Activated CD8-positive, alpha-beta memory T cell treated with anti-CD3 and anti-CD28 coated beads, Interleukin-2, amount 50 U/mL, for 1 hour (primary cell): Measurements from ENCODE around the gene DUSP2.
"Not testable (repeated sequence)": the region's sequence is repeated elsewhere in the genome, so short reads cannot be mapped to it uniquely, and the experiment has no call there.

Source experiments
- DNase-seq: peaks from one replicate; pipeline ENCODE4 v3.0.0-alpha.2; 2020; ENCODE audit errors: extremely low read depth

The DUSP2 gene

GRCh38 chr2:96146881-96147592 lies 1.8 kb upstream of the DUSP2 start:
- DNase-seq: no peak

GRCh38 chr2:96146153-96146880 lies 1.1 kb upstream of the DUSP2 start:
- DNase-seq: no peak

GRCh38 chr2:96145848-96146152 lies 560 bp upstream of the DUSP2 start:
- no peak for DNase-seq

- no peak for DNase-seq
Observed at GRCh38 chr2:96144481-96145035, 682 bp downstream of the DUSP2 start.

- no peak for DNase-seq
Observed at GRCh38 chr2:96143848-96144480, 1.3 kb downstream of the DUSP2 start.

GRCh38 chr2:96143231-96143847 lies 1.9 kb downstream of the DUSP2 start:
- no peak for DNase-seq

- no peak for DNase-seq
Observed at GRCh38 chr2:96142217-96143113, 2.8 kb downstream of the DUSP2 start.

- not testable (repeated sequence) for DNase-seq
Observed at GRCh38 chr2:96141624-96141967, 3.6 kb downstream of the DUSP2 start.

- no peak for DNase-seq
Observed at GRCh38 chr2:96140941-96141623, 4.2 kb downstream of the DUSP2 start.

GRCh38 chr2:96139181-96139758 lies 6.0 kb downstream of the DUSP2 start:
- DNase-seq: no peak

- no peak for DNase-seq
Observed at GRCh38 chr2:96138179-96139145, 6.8 kb downstream of the DUSP2 start, which contains the start of gene ASTL. TSS of gene ASTL (minus strand) at chr2:96138502. CDS start at chr2:96138436, 66 bp downstream.

GRCh38 chr2:96137321-96138178 lies 7.7 kb downstream of the DUSP2 start:
- no peak for DNase-seq

GRCh38 chr2:96136129-96136720 lies 9.0 kb downstream of the DUSP2 start:
- DNase-seq: no peak

- no peak for DNase-seq
Observed at GRCh38 chr2:96135621-96136020, 9.6 kb downstream of the DUSP2 start.

GRCh38 chr2:96135171-96135570 lies 10.1 kb downstream of the DUSP2 start:
- no peak for DNase-seq

- DNase-seq: no peak
Observed at GRCh38 chr2:96134421-96134820, 10.8 kb downstream of the DUSP2 start.

GRCh38 chr2:96131813-96132745 lies 13.2 kb downstream of the DUSP2 start:
- no peak for DNase-seq
